ENCODE measurements around the gene PCNP. TPM values are rescaled to one million over a fixed set of nuclear protein-coding genes. Genes with fewer than 3 reads are reported as not detected.
A peak's percentile ranks its signal among the peaks of the same experiment; 100 is the strongest.
"Not testable (repeated sequence)": the region's sequence is repeated elsewhere in the genome, so short reads cannot be mapped to it uniquely, and the experiment has no call there.

PCNP gene, protein sequence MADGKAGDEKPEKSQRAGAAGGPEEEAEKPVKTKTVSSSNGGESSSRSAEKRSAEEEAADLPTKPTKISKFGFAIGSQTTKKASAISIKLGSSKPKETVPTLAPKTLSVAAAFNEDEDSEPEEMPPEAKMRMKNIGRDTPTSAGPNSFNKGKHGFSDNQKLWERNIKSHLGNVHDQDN
- total RNA-seq: 208 TPM
- 147 TPM for polyA plus RNA-seq

- Histone ChIP-seq H3K36me3 (ENCODE audit: insufficient read depth) (no peaks in the 10 kb centered on the region), H3K4me3 (ENCODE audit: low read depth, low read length) (peak within 1 kb of the TSS; percentile 76), H3K4me1 (ENCODE audit: insufficient read depth) (no peaks in the 10 kb centered on the region), H3K27ac (ENCODE audit: low read depth) (peak within 1 kb of the TSS; percentile 97)
- peak; percentile 97 for DNase-seq (ENCODE audit: extremely low spot score)
- 1% methylated on average over 47 of the region's 47 CpGs for WGBS
These were observed at the start of gene PCNP for GRCh38 chr3:101573449-101574387. PCNP (plus strand) TSS chr3:101574180; CDS start chr3:101574216, 36 bp downstream.

DNA sequence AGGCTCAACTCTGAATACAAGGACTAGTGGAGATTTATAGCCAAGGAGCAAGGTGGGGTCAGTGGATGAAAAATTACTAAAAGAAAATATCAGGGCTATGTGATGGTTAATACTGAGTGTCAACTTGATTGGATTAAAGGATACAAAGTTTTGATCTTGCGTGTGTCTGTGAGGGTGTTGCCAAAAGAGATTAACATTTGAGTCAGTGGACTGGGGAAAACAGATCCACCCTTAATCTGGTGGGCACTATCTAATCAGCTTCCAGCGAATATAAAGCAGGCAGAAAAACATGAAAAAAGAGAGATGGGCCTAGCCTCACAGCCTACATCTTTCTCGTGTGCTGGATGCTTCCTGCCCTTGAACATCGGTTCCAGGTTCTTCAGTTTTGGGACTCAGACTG, 46.5 kb upstream of the PCNP start:
- H3K4me3 ChIP-seq (ENCODE audit: low read depth, low read length): no peak overlapping the region
- H3K4me1 ChIP-seq (ENCODE audit: insufficient read depth): no peaks in the 10 kb centered on the region
- WGBS: 53% methylated on average over 4 of the region's 4 CpGs
- no peak for DNase-seq (ENCODE audit: extremely low spot score)
- no peak overlapping the region for H3K27ac ChIP-seq (ENCODE audit: low read depth)
- H3K36me3 ChIP-seq (ENCODE audit: insufficient read depth): no peaks in the 10 kb centered on the region

DNA sequence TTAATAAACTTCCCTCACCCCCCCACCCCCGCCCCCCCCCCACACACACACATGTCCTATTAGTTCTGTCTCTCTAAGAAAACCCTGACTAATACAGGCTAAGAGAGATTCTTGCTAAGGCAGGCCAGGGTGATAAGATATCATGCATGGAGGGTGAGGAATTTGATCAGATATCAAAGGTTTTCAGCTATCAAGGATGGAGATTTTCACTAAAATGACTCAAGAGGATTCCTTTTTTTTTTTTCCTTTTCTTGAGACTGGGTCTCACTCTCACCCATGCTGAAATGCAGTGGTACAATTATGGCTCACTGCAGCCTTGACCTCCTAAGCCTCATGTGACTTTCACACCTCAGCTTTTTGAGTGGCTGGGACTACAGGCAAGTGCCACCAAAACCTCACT, 46.1 kb upstream of the PCNP start:
- Histone ChIP-seq H3K4me1 (ENCODE audit: insufficient read depth) (no peaks in the 10 kb centered on the region), H3K36me3 (ENCODE audit: insufficient read depth) (no peaks in the 10 kb centered on the region)
- WGBS: 32% methylated on average over 1 of the region's 1 CpG

DNA sequence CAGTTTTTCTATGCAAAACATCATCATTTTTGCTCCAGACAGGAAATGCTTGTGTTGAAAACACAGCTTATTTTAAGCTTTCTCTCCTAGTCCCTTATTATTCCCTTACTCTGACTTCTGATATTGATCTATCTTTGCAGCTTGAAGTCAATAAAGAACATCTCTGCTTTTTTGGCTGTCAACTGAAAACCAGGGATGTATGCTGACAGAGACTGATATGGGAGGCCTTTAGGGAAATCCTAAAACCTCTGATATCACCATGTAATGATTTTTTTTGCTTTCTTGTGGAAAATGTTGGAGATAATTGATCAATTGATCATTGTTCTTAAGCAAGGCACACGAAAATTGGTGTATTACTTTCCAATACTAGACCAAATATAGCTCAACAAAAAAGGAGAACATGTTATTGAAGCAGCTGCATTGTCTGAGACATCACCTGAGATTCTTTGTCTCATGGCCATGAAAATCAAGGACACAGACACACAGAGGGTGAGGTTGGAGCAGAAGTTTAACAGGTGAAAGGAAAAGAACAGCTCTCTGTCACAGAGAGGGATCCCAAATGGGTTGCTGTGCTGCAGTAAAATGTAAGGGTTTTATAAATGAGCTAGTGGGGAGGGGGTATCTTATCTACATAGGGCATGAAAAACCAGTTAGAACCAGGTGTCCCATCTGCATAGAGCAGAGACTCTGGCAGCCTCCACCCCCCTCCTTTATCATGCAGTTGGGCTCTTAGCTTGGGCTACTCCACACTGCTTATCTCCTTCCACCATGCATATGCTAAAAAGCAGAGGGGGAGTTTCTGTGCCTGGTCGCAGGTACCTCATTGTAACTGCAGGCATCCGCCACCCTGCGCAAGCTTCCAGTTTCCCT, 43.9 kb upstream of the PCNP start:
- Histone ChIP-seq H3K4me3 (ENCODE audit: low read depth, low read length) (no peak overlapping the region), H3K36me3 (ENCODE audit: insufficient read depth) (no peaks in the 10 kb centered on the region), H3K27ac (ENCODE audit: low read depth) (no peak overlapping the region), H3K4me1 (ENCODE audit: insufficient read depth) (no peaks in the 10 kb centered on the region)
- 87% methylated on average over 4 of the region's 4 CpGs for WGBS
- DNase-seq (ENCODE audit: extremely low spot score): no peak

More for the DNA sequence above, 46.1 kb upstream of the PCNP start:
- Histone ChIP-seq H3K27ac (ENCODE audit: low read depth) (no peak overlapping the region), H3K4me3 (ENCODE audit: low read depth, low read length) (no peak overlapping the region)
- DNase-seq (ENCODE audit: extremely low spot score): no peak

- Histone ChIP-seq H3K4me1 (ENCODE audit: insufficient read depth) (no peaks in the 10 kb centered on the region), H3K4me3 (ENCODE audit: low read depth, low read length) (no peak overlapping the region), H3K36me3 (ENCODE audit: insufficient read depth) (no peaks in the 10 kb centered on the region), H3K27ac (ENCODE audit: low read depth) (no peak overlapping the region)
- no peak for DNase-seq (ENCODE audit: extremely low spot score)
- WGBS: 60% methylated on average over 2 of the region's 2 CpGs
These were observed 43.3 kb upstream of the PCNP start for GRCh38 chr3:101530686-101531047.

GRCh38 chr3:101531473-101532086, 42.4 kb upstream of the PCNP start:
- DNase-seq (ENCODE audit: extremely low spot score): no peak
- Histone ChIP-seq H3K4me1 (ENCODE audit: insufficient read depth) (no peaks in the 10 kb centered on the region), H3K4me3 (ENCODE audit: low read depth, low read length) (no peak overlapping the region), H3K36me3 (ENCODE audit: insufficient read depth) (no peaks in the 10 kb centered on the region), H3K27ac (ENCODE audit: low read depth) (no peak overlapping the region)
- 54% methylated on average over 2 of the region's 2 CpGs for WGBS

DNA sequence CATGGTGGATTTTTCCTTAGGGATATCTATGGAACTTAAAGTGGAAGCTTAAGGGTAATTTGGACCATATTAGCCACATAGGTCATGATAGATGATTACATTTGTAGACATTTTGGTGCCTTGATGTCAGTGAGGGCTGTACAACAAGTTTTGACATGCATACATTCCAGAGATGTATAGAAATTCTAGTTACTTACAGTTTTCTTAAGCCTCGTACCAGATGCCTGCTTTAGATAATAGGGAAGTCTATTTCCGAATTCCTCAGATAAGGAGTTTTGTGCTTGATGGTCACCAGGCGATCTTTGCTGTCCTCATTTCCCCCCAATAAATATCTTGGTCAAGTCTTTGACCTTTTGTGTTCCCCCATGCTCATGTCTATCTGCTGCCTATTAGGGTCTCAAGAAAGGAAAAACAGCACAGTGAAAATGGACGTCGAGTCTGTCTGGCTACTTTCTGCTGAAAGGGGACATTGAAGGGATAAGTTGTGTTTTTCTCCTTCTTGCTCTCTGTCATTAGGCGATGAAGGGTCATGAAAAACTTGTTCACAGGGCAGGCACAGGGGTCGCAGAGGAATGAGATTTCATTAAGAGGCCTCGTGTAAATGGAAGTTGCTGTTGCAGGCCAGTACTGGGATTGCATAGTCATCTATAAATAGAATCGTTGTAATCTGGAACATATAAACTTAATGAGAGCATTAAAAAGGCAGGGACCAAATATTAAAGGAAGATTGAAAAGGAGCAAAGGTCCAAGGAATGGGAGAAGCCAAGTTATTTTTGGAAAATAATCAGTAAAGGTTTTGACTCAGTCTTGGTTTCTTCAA, 41.0 kb upstream of the PCNP start:
- H3K36me3 ChIP-seq (ENCODE audit: insufficient read depth): no peaks in the 10 kb centered on the region
- 42% methylated on average over 9 of the region's 9 CpGs for WGBS
- no peak for DNase-seq (ENCODE audit: extremely low spot score)
- H3K27ac ChIP-seq (ENCODE audit: low read depth): no peak overlapping the region
- no peak overlapping the region for H3K4me3 ChIP-seq (ENCODE audit: low read depth, low read length)
- H3K4me1 ChIP-seq (ENCODE audit: insufficient read depth): no peaks in the 10 kb centered on the region

DNA sequence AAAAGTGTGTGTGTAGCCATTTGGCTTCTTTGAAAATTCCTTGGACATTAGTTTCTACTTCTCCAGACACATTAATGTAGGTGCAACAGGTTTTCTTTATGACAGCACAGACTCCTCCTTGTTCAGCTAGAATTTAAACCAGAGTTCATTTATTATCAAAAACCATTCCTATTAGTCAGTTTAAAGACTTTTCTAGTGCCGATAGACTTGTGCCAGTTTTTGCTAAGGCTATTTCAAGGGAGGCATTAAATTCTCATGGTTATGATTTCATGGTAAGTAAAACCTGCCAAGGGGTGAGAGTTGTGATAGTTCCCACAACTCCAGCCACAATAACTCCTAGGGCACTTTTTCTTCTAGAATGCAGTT, 40.4 kb upstream of the PCNP start:
- no peak for DNase-seq (ENCODE audit: extremely low spot score)
- 29% methylated on average over 1 of the region's 1 CpG for WGBS
- Histone ChIP-seq H3K4me1 (ENCODE audit: insufficient read depth) (no peaks in the 10 kb centered on the region), H3K4me3 (ENCODE audit: low read depth, low read length) (no peak overlapping the region), H3K36me3 (ENCODE audit: insufficient read depth) (no peaks in the 10 kb centered on the region), H3K27ac (ENCODE audit: low read depth) (no peak overlapping the region)

DNA sequence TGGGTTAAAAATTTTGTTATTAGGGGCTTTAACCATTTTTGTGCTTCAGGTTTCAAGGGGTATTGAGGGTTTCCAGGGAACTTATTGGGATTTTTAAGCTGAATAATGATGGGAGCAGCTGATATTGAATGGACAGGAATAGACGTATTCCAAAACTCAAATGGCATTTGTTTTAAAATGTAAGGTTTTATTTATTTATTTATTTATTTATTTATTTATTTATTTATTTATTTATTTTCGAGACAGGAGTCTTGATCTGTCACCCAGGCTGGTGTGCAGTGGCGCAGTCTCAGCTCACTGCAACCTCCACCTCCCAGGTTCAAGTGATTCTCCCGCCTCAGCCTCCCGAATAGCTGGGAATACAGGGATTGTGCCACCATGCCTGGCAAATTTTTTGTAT, 38.8 kb upstream of the PCNP start:
- 86% methylated on average over 5 of the region's 5 CpGs for WGBS
- Histone ChIP-seq H3K36me3 (ENCODE audit: insufficient read depth) (no peaks in the 10 kb centered on the region), H3K4me1 (ENCODE audit: insufficient read depth) (no peaks in the 10 kb centered on the region), H3K27ac (ENCODE audit: low read depth) (no peak overlapping the region), H3K4me3 (ENCODE audit: low read depth, low read length) (no peak overlapping the region)
- DNase-seq (ENCODE audit: extremely low spot score): no peak

- DNase-seq (ENCODE audit: extremely low spot score): no peak
- WGBS: 92% methylated on average over 1 of the region's 1 CpG
- H3K27ac ChIP-seq (ENCODE audit: low read depth): no peak overlapping the region
- H3K4me3 ChIP-seq (ENCODE audit: low read depth, low read length): no peak overlapping the region
- no peaks in the 10 kb centered on the region for H3K4me1 ChIP-seq (ENCODE audit: insufficient read depth)
- no peaks in the 10 kb centered on the region for H3K36me3 ChIP-seq (ENCODE audit: insufficient read depth)
These were observed 37.7 kb upstream of the PCNP start for GRCh38 chr3:101536266-101536665.

- 86% methylated on average over 1 of the region's 1 CpG for WGBS
- not testable (repeated sequence) for DNase-seq (ENCODE audit: extremely low spot score); H3K4me1 ChIP-seq (ENCODE audit: insufficient read depth); H3K27ac ChIP-seq (ENCODE audit: low read depth); H3K4me3 ChIP-seq (ENCODE audit: low read depth, low read length); H3K36me3 ChIP-seq (ENCODE audit: insufficient read depth)
These were observed 37.0 kb upstream of the PCNP start for GRCh38 chr3:101536955-101537354.

DNA sequence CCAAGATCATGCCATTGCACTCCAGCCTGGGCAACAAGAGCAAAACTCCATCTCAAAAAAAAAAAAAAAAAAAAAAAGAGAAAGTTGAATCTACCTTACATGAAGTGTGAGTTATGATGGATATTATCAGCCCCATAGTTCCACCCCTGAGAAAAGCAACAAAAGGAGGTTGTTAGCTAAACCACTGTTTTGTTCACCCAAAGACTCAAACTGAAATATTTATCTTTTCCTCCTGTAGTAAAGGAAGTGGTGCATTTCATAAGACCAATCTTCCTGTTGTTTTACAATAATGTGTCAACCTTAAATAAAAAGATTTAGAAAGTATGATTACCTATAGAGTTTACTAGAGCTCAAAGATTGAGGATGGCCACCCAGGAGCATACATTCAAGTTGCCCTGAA, 31.0 kb upstream of the PCNP start:
- Histone ChIP-seq H3K27ac (ENCODE audit: low read depth) (no peak overlapping the region), H3K36me3 (ENCODE audit: insufficient read depth) (no peaks in the 10 kb centered on the region), H3K4me1 (ENCODE audit: insufficient read depth) (no peaks in the 10 kb centered on the region), H3K4me3 (ENCODE audit: low read depth, low read length) (no peak overlapping the region)
- DNase-seq (ENCODE audit: extremely low spot score): no peak

All from urinary bladder (tissue), 4 donors.